KMS-11 (cell line): ENCODE measurements around the gene NDUFV1.
"Not testable (repeated sequence)": the region's sequence is repeated elsewhere in the genome, so short reads cannot be mapped to it uniquely, and the experiment has no call there.

Experiments
- H2AFZ ChIP-seq: fragments of 200-600 bp; sonication (generic); 2 replicates; pipeline ENCODE4 v1.6.1; 2016; ENCODE audit warnings: antibody characterized with exemption, mixed run types, low read depth
- H3K27ac ChIP-seq: fragments of 200-600 bp; sonication (generic); 2 replicates; pipeline ENCODE4 v1.6.1; 2016; ENCODE audit warnings: mild to moderate bottlenecking, mixed run types
- H3K27me3 ChIP-seq: fragments of 200-600 bp; sonication (generic); 2 replicates; pipeline ENCODE4 v1.6.1; 2017; ENCODE audit warnings: mild to moderate bottlenecking, low read depth, mixed run types, moderate library complexity; ENCODE audit not compliant: insufficient read depth
- H3K36me3 ChIP-seq: fragments of 200-600 bp; sonication (generic); 2 replicates; pipeline ENCODE4 v1.6.1; 2017; ENCODE audit warnings: mild to moderate bottlenecking, mixed run types; ENCODE audit not compliant: insufficient read depth
- H3K4me1 ChIP-seq: fragments of 200-600 bp; sonication (generic); 2 replicates; pipeline ENCODE4 v1.6.1; 2016; ENCODE audit warnings: mild to moderate bottlenecking, low read depth, mixed run types; ENCODE audit not compliant: poor library complexity, severe bottlenecking
- H3K4me2 ChIP-seq: fragments of 200-600 bp; sonication (generic); 2 replicates; pipeline ENCODE4 v1.7.0; 2016; ENCODE audit warnings: mild to moderate bottlenecking, mixed run types
- H3K4me3 ChIP-seq: fragments of 200-600 bp; sonication (generic); IDR thresholded peaks from 2 replicates; pipeline ENCODE4 v1.6.1; 2017; ENCODE audit warnings: low read depth, low read length, mixed read lengths; ENCODE audit not compliant: insufficient read depth
- H3K79me2 ChIP-seq: fragments of 200-600 bp; sonication (generic); 2 replicates; pipeline ENCODE4 v1.6.1; 2016; ENCODE audit warnings: low read depth, mixed run types; ENCODE audit not compliant: insufficient read depth
- H3K9ac ChIP-seq: fragments of 200-600 bp; sonication (generic); 2 replicates; pipeline ENCODE4 v1.6.1; 2016; ENCODE audit warnings: mild to moderate bottlenecking, mixed run types
- H4K20me1 ChIP-seq: fragments of 200-600 bp; sonication (generic); 2 replicates; pipeline ENCODE4 v1.6.1; 2016; ENCODE audit warnings: mild to moderate bottlenecking, mixed run types; ENCODE audit not compliant: insufficient read depth
- TF ChIP-seq, protein P1 (sequence below): fragments of 200-600 bp; sonication (generic); conservative IDR thresholded peaks from 2 replicates; pipeline ENCODE4 v1.6.1; 2017; ENCODE audit warnings: low read depth, mild to moderate bottlenecking, antibody characterized with exemption, low read length, moderate library complexity, mixed read lengths

NDUFV1 gene

DNA sequence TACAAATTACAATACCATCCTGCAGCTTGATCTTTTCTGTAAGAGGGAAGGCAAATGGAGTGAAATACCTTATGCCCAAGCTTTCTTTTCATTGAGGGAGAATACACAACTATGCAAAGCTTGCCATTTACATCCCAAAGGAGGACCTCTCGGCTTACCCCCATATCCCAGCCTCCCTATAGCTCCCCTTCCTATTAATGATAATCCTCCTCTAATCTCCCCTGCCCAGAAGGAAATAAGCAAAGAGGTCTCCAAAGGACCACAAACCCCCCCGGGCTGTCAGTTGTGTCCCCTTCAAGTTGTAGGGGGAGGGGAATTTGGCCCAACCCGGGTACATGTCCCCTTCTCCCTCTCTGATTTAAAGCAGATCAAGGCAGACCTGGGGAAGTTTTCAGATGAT, 15.2 kb downstream of the NDUFV1 start:
- not testable (repeated sequence) for H3K4me3 ChIP-seq, H2AFZ ChIP-seq, H3K79me2 ChIP-seq, H3K27me3 ChIP-seq, H3K4me2 ChIP-seq, H3K4me1 ChIP-seq, H4K20me1 ChIP-seq, H3K36me3 ChIP-seq, H3K9ac ChIP-seq, H3K27ac ChIP-seq

DNA sequence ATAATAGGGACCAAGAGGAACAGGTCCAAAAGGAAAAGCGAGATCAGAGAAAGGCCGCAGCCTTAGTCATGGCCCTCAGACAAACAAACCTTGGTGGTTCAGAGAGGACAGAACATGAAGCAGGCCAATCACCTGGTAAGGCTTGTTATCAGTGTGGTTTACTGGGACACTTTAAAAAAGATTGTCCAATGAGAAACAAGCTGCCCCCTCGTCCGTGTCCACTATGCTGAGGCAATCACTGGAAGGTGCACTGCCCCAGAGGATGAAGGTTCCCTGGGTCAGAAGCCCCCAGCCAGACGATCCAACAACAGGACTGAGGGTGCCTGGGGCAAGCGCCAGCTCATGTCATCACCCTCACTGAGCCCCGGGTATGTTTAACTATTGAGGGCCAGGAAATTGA, 16.2 kb downstream of the NDUFV1 start:
- H3K27ac ChIP-seq, H3K9ac ChIP-seq, H2AFZ ChIP-seq, H3K4me2 ChIP-seq, H3K79me2 ChIP-seq, H3K27me3 ChIP-seq, H4K20me1 ChIP-seq, H3K4me3 ChIP-seq, H3K36me3 ChIP-seq, H3K4me1 ChIP-seq: not testable (repeated sequence)

- not testable (repeated sequence) for H3K36me3 ChIP-seq, H3K27ac ChIP-seq, H4K20me1 ChIP-seq, H3K79me2 ChIP-seq, H3K4me1 ChIP-seq, H3K27me3 ChIP-seq, H3K4me3 ChIP-seq, H3K4me2 ChIP-seq, H2AFZ ChIP-seq, H3K9ac ChIP-seq
Observed at GRCh38 chr11:67623795-67624194, 17.1 kb downstream of the NDUFV1 start.

- not testable (repeated sequence) for H3K4me2 ChIP-seq, H3K4me3 ChIP-seq, H3K27ac ChIP-seq, H3K36me3 ChIP-seq, H3K27me3 ChIP-seq, H3K79me2 ChIP-seq, H2AFZ ChIP-seq, H3K9ac ChIP-seq, H4K20me1 ChIP-seq
- H3K4me1 ChIP-seq, result peaks cover 13% of the 10 kb centered on the region
Observed at GRCh38 chr11:67626131-67626833, 19.5 kb downstream of the NDUFV1 start.

DNA sequence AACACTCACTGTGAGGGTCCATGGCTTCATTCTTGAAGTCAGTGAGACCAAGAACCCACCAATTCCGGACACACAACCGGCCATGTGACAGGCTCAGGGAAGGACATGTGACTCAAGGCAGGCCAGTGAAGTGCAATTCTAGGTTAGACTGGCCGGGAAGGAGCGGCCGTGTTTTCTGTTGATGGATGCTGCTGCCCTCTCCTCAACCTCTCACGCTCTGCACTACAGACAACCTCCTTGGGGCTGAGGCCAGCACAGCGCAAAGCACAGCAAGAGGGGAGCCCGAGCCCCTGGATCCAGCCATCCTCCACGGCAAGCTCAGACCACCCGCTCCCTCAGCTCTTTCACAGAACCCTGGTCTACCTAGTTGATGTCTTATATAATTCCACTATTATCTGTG, 20.2 kb downstream of the NDUFV1 start:
- TF ChIP-seq, protein P1, sequence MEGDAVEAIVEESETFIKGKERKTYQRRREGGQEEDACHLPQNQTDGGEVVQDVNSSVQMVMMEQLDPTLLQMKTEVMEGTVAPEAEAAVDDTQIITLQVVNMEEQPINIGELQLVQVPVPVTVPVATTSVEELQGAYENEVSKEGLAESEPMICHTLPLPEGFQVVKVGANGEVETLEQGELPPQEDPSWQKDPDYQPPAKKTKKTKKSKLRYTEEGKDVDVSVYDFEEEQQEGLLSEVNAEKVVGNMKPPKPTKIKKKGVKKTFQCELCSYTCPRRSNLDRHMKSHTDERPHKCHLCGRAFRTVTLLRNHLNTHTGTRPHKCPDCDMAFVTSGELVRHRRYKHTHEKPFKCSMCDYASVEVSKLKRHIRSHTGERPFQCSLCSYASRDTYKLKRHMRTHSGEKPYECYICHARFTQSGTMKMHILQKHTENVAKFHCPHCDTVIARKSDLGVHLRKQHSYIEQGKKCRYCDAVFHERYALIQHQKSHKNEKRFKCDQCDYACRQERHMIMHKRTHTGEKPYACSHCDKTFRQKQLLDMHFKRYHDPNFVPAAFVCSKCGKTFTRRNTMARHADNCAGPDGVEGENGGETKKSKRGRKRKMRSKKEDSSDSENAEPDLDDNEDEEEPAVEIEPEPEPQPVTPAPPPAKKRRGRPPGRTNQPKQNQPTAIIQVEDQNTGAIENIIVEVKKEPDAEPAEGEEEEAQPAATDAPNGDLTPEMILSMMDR, result no peak
- no peak overlapping the region for H3K9ac ChIP-seq
- H3K36me3 ChIP-seq, result no peaks in the 10 kb centered on the region
- no peak overlapping the region for H3K27ac ChIP-seq
- H3K4me2 ChIP-seq, result no peak overlapping the region
- H3K79me2 ChIP-seq, result no peaks in the 10 kb centered on the region
- H4K20me1 ChIP-seq, result no peaks in the 10 kb centered on the region
- no peaks in the 10 kb centered on the region for H3K27me3 ChIP-seq
- no peak overlapping the region for H3K4me3 ChIP-seq
- no peak overlapping the region for H2AFZ ChIP-seq
- H3K4me1 ChIP-seq, result peaks cover 16% of the 10 kb centered on the region

DNA sequence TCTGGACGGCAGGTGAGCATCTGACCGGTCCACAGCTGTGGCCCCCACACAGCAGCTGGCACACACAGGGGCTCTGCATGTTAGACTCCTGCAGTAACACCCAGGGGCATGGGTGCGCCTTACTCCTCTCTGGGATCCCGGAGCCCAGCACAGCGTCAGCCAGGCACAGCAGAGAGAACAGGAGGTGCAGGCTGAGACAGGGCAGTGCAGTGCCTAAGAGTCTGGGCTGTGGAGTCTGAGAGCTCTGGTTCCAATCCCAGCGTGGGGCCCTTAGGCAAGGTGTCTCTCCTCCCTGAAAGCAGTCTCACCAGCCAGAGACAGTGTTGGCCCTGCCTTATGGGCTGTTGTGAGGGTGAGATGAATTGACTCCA, 20.7 kb downstream of the NDUFV1 start:
- H4K20me1 ChIP-seq, result no peaks in the 10 kb centered on the region
- H3K79me2 ChIP-seq, result no peaks in the 10 kb centered on the region
- H2AFZ ChIP-seq, result no peak overlapping the region
- no peaks in the 10 kb centered on the region for H3K36me3 ChIP-seq
- no peaks in the 10 kb centered on the region for H3K27me3 ChIP-seq
- no peak overlapping the region for H3K27ac ChIP-seq
- H3K9ac ChIP-seq, result no peak overlapping the region
- TF ChIP-seq, protein P1, result no peak
- no peak overlapping the region for H3K4me3 ChIP-seq
- peaks cover 16% of the 10 kb centered on the region for H3K4me1 ChIP-seq
- H3K4me2 ChIP-seq, result no peak overlapping the region
